Trophoblast cell (in vitro differentiated cells and primary cell): ENCODE measurements around the gene DAAM1.

Source experiments
- DNase-seq, 2 donors: peaks; one replicate each; pipeline ENCODE4 v3.0.0-alpha.2; 2016
- H2AFZ ChIP-seq: 2 replicates; pipeline ENCODE4 v1.6.1; 2013; ENCODE audit warnings: low read length, moderate library complexity, mild to moderate bottlenecking; ENCODE audit not compliant: insufficient read depth, poor library complexity
- H2AK5ac ChIP-seq: 2 replicates; pipeline ENCODE4 v1.6.1; 2013; ENCODE audit warnings: mild to moderate bottlenecking, low read length
- H2BK120ac ChIP-seq: 2 replicates; pipeline ENCODE4 v1.6.1; 2013; ENCODE audit warnings: low read length, mild to moderate bottlenecking, moderate library complexity; ENCODE audit not compliant: insufficient read depth, poor library complexity
- H2BK12ac ChIP-seq: 2 replicates; pipeline ENCODE4 v1.6.1; 2013; ENCODE audit warnings: mild to moderate bottlenecking, low read length, moderate library complexity
- H2BK5ac ChIP-seq: 2 replicates; pipeline ENCODE4 v1.6.1; 2013; ENCODE audit warnings: low read length, low read depth, moderate library complexity, mild to moderate bottlenecking; ENCODE audit not compliant: poor library complexity
- H3K14ac ChIP-seq: 2 replicates; pipeline ENCODE4 v1.6.1; 2013; ENCODE audit warnings: mild to moderate bottlenecking, low read length
- H3K18ac ChIP-seq: 2 replicates; pipeline ENCODE4 v1.6.1; 2013; ENCODE audit warnings: mild to moderate bottlenecking, low read length
- H3K23ac ChIP-seq: 2 replicates; pipeline ENCODE4 v1.6.1; 2013; ENCODE audit warnings: low read length
- H3K27ac ChIP-seq: 2 replicates; pipeline ENCODE4 v1.5.1; 2013; ENCODE audit warnings: low read depth, mild to moderate bottlenecking, inconsistent platforms, low read length, moderate library complexity
- H3K27me3 ChIP-seq: 2 replicates; pipeline ENCODE4 v1.6.1; 2013; ENCODE audit warnings: inconsistent platforms, mild to moderate bottlenecking, low read length, moderate library complexity; ENCODE audit not compliant: insufficient read depth
- H3K36me3 ChIP-seq, 2 experiments: 1 replicate in 1 of 2; 2 replicates in 1 of 2; pipeline ENCODE4 v1.6.1; 2013; ENCODE audit warnings: low read length in 2 of 2, mild to moderate bottlenecking in 2 of 2, moderate library complexity in 1 of 2; ENCODE audit not compliant: insufficient read depth in 2 of 2, control insufficient read depth in 1 of 2
- H3K4ac ChIP-seq: 2 replicates; pipeline ENCODE4 v1.6.1; 2013; ENCODE audit warnings: low read depth, mild to moderate bottlenecking, low read length, moderate library complexity
- H3K4me1 ChIP-seq, 2 experiments: 1 replicate in 1 of 2; 2 replicates in 1 of 2; pipeline ENCODE4 v1.6.1; 2013; ENCODE audit warnings: low read length in 2 of 2, mild to moderate bottlenecking in 2 of 2, moderate library complexity in 1 of 2; ENCODE audit not compliant: insufficient read depth in 2 of 2, control insufficient read depth in 1 of 2
- H3K4me2 ChIP-seq: 2 replicates; pipeline ENCODE4 v1.6.1; 2013; ENCODE audit warnings: inconsistent platforms, mild to moderate bottlenecking, low read length, moderate library complexity
- H3K4me3 ChIP-seq: 2 replicates; pipeline ENCODE4 v1.5.1; 2013; ENCODE audit warnings: mild to moderate bottlenecking, low read depth, low read length, inconsistent platforms
- H3K79me1 ChIP-seq: one replicate; pipeline ENCODE4 v1.6.1; 2013; ENCODE audit warnings: low read length
- H3K79me2 ChIP-seq: 2 replicates; pipeline ENCODE4 v1.6.1; 2013; ENCODE audit warnings: low read length, mild to moderate bottlenecking; ENCODE audit not compliant: control insufficient read depth, insufficient read depth, poor library complexity
- H3K9ac ChIP-seq: 2 replicates; pipeline ENCODE4 v1.6.1; 2013; ENCODE audit warnings: mild to moderate bottlenecking, low read length
- H3K9me3 ChIP-seq: 2 replicates; pipeline ENCODE4 v1.6.1; 2013; ENCODE audit warnings: low read depth, mild to moderate bottlenecking, control low read depth, inconsistent platforms, low read length; ENCODE audit not compliant: insufficient read depth
- H4K12ac ChIP-seq: 2 replicates; pipeline ENCODE4 v1.6.1; 2013; ENCODE audit warnings: low read depth, mild to moderate bottlenecking, low read length, moderate library complexity
- H4K8ac ChIP-seq: 2 replicates; pipeline ENCODE4 v1.6.1; 2013; ENCODE audit warnings: low read depth, mild to moderate bottlenecking, low read length, moderate library complexity
- H4K91ac ChIP-seq: one replicate; pipeline ENCODE4 v1.6.1; 2013; ENCODE audit warnings: low read depth, mild to moderate bottlenecking, low read length, moderate library complexity
- WGBS: extraction: QIAGEN DNeasy Blood & Tissue Kit; methylation state at CpG from one replicate; pipeline ENCODE4 v1.1.7; 2013; ENCODE audit warnings: missing lambda C conversion rate; ENCODE audit not compliant: insufficient read length, insufficient coverage; ENCODE audit errors: extremely low coverage; 5-methylcytosine and 5-hydroxymethylcytosine counted together

The DAAM1 gene

DNA sequence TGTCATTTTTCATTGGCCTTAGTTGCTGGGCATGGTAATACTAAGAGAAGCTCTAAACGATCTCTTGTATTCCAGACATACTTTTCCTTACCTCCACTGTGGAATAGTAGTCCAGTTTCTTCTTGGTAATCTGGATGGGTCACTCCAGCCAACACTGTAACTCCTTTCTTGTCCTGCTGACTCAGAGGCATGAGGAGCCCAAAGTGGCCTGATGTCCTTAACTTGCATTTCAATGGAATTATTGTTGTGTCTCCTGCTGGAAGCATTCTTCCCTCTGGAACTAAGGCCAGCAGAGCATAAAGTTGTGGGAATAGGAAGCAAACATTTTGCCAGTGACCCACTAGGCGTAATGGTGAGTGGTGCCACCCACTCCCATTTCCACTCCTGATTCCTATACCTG is 33.1 kb downstream of the DAAM1 start:
- peaks cover 2% of the 10 kb centered on the region for H3K79me2 ChIP-seq
- no peaks in the 10 kb centered on the region for H3K27me3 ChIP-seq
- no peak overlapping the region for H3K27ac ChIP-seq
- H3K4me3 ChIP-seq, result no peak overlapping the region
- peak in 1 of 2 donors; percentile 42 for DNase-seq
- no peaks in the 10 kb centered on the region for H3K36me3 ChIP-seq
- H3K14ac ChIP-seq, result no peak overlapping the region
- H3K4me2 ChIP-seq, result no peak overlapping the region
- no peak overlapping the region for H4K91ac ChIP-seq
- H3K4ac ChIP-seq, result no peak overlapping the region
- no peak overlapping the region for H2BK120ac ChIP-seq
- WGBS, result no CpG with 5 or more reads among the region's 2 CpGs
- no peaks in the 10 kb centered on the region for H3K79me1 ChIP-seq
- no peak overlapping the region for H2AK5ac ChIP-seq
- H2BK12ac ChIP-seq, result no peak overlapping the region
- no peak overlapping the region for H4K8ac ChIP-seq
- no peaks in the 10 kb centered on the region for H3K9me3 ChIP-seq
- H2AFZ ChIP-seq, result no peak overlapping the region
- no peak overlapping the region for H3K9ac ChIP-seq
- no peak overlapping the region for H4K12ac ChIP-seq
- H2BK5ac ChIP-seq, result no peak overlapping the region
- H3K18ac ChIP-seq, result no peak overlapping the region
- no peak overlapping the region for H3K23ac ChIP-seq
- H3K4me1 ChIP-seq, result peaks cover 0 to 3% of the 10 kb centered on the region in 2 experiments

DNA sequence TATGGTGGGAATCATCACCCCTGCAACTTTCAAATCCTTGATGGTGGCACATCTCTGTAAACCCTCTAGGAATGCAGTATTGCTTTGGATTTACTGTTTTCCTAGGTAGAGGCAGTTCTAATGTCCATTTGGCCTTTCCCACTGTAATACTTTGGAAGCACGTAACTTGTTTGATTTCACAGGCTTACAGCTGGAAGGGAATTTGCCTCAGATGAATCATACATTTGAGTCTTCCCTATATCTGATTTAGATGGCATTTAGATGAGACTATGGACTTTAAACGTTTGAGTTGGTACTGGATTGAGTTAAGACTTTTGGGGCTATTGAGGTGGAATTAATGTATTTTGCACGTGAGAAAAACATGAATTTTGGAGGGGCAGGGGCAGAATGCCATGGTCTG is 35.9 kb downstream of the DAAM1 start:
- H2AK5ac ChIP-seq, result no peak overlapping the region
- no peak overlapping the region for H3K27ac ChIP-seq
- no peak overlapping the region for H2BK5ac ChIP-seq
- no peak overlapping the region for H2AFZ ChIP-seq
- WGBS, result no CpG with 5 or more reads among the region's 3 CpGs
- no peaks in the 10 kb centered on the region for H3K79me1 ChIP-seq
- no peak overlapping the region for H2BK12ac ChIP-seq
- H3K36me3 ChIP-seq, result no peaks in the 10 kb centered on the region
- H3K27me3 ChIP-seq, result no peaks in the 10 kb centered on the region
- H4K91ac ChIP-seq, result no peak overlapping the region
- H4K12ac ChIP-seq, result no peak overlapping the region
- H3K14ac ChIP-seq, result no peak overlapping the region
- H3K23ac ChIP-seq, result no peak overlapping the region
- no peak overlapping the region for H3K18ac ChIP-seq
- no peak overlapping the region for H3K9ac ChIP-seq
- peak in 1 of 2 donors; percentile 74 for DNase-seq
- H3K4ac ChIP-seq, result no peak overlapping the region
- no peak overlapping the region for H2BK120ac ChIP-seq
- H3K4me3 ChIP-seq, result no peak overlapping the region
- H3K79me2 ChIP-seq, result no peaks in the 10 kb centered on the region
- no peak overlapping the region for H4K8ac ChIP-seq
- no peak overlapping the region for H3K4me2 ChIP-seq
- H3K4me1 ChIP-seq, result peaks cover 0 to 3% of the 10 kb centered on the region in 2 experiments
- H3K9me3 ChIP-seq, result no peaks in the 10 kb centered on the region

DNA sequence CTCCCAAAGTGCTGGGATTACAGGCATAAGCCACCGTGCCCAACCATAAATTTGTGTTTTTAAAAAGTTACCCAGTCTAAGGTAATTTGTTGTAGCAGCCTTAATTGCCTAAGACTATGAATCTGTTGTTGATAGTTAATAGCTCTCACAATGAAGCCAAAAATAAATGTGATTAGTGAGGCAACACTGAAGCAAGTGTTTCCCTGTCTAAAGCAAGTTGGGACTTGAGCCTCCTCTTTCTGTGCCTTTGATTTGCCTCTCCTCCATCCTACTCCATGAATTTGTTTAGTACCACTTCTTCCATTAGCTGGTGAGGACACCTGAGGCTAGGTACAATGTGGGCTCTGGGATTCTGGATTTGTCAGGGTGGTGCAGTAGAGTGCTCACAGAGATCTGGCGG is 36.8 kb downstream of the DAAM1 start:
- Histone ChIP-seq H3K27ac (no peak overlapping the region), H3K9me3 (no peaks in the 10 kb centered on the region), H3K23ac (no peak overlapping the region), H2BK12ac (no peak overlapping the region), H2AFZ (no peak overlapping the region), H3K4ac (no peak overlapping the region), H3K4me2 (no peak overlapping the region), H3K18ac (no peak overlapping the region), H2BK120ac (no peak overlapping the region), H4K12ac (no peak overlapping the region), H4K8ac (no peak overlapping the region), H3K14ac (no peak overlapping the region), H3K36me3 (no peaks in the 10 kb centered on the region), H3K4me3 (no peak overlapping the region), H2AK5ac (no peak overlapping the region), H3K27me3 (no peaks in the 10 kb centered on the region), H3K9ac (no peak overlapping the region), H3K4me1 (peaks cover 0 to 3% of the 10 kb centered on the region in 2 experiments), H2BK5ac (no peak overlapping the region), H3K79me2 (no peaks in the 10 kb centered on the region), H4K91ac (no peak overlapping the region), H3K79me1 (no peaks in the 10 kb centered on the region)
- no CpG with 5 or more reads among the region's 2 CpGs for WGBS
- DNase-seq, result no peak

DNA sequence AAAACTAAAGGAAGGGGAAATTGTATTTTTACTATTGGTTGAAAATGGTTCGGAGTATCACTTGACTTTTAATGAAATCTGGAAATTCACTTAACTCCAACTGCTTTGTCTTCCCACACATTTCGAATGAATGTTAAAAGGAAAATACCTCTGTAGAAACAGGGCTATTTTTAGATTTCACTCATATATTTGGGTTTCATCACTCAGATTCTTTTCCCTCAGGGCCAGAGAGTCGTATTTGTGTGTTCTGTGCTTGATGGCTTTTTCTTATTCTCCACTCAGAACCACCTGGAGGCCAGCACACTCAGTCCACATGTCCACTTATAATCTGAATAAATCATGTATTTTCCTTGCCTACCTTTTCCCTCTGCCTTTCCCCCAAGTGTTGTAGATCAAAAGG is 40.0 kb downstream of the DAAM1 start:
- Histone ChIP-seq H3K18ac (no peak overlapping the region), H3K9ac (no peak overlapping the region), H4K91ac (no peak overlapping the region), H4K12ac (no peak overlapping the region), H2BK5ac (no peak overlapping the region), H2AK5ac (no peak overlapping the region), H3K36me3 (no peaks in the 10 kb centered on the region), H4K8ac (no peak overlapping the region), H3K79me1 (no peaks in the 10 kb centered on the region), H3K23ac (no peak overlapping the region), H3K9me3 (peaks cover 2% of the 10 kb centered on the region), H3K4me1 (no peaks in the 10 kb centered on the region), H2BK120ac (no peak overlapping the region), H3K79me2 (no peaks in the 10 kb centered on the region), H3K4ac (no peak overlapping the region), H3K27ac (no peak overlapping the region), H3K4me3 (no peak overlapping the region), H2BK12ac (no peak overlapping the region), H3K14ac (no peak overlapping the region), H3K27me3 (no peaks in the 10 kb centered on the region), H3K4me2 (no peak overlapping the region), H2AFZ (no peak overlapping the region)
- DNase-seq, result peak in 1 of 2 donors; percentile 50
- WGBS, result no CpG with 5 or more reads among the region's 3 CpGs
